Measurements from ENCODE around the gene ZNF12. TPM values are rescaled to one million over a fixed set of nuclear protein-coding genes. Genes with fewer than 3 reads are reported as not detected.
"Not testable (repeated sequence)": the region's sequence is repeated elsewhere in the genome, so short reads cannot be mapped to it uniquely, and the experiment has no call there.

ZNF12 gene
- total and polyA plus RNA-seq, 2 of the 8 experiments (the other 6 are each of a cell fraction or from before 2014, with no cell fraction given) = 6.7 to 16.2 TPM

GRCh38 chr7:6715898-6716297 is 9.2 kb upstream of the ZNF12 start:
- H2BK15ac ChIP-seq (ENCODE audit: low read length); H3K9ac ChIP-seq (replicated peaks in 1 of 4; ENCODE audit: extremely low read depth in 1 of 4, low read depth in 3 of 4, low read length in 3 of 4); H2BK120ac ChIP-seq (replicated peaks; ENCODE audit: low read depth, low read length); H4K20me1 ChIP-seq (replicated peaks in 1 of 2; ENCODE audit: control insufficient read depth in 1 of 2, insufficient read depth in 2 of 2, low read length in 2 of 2); H3K4me3 ChIP-seq (ENCODE audit: extremely low read depth in 1 of 4, insufficient read depth in 2 of 4, low read depth in 3 of 4, low read length in 4 of 4); DNase-seq (ENCODE audit: low read depth in 1 of 2, low spot score in 2 of 2); H4K5ac ChIP-seq (ENCODE audit: insufficient read length, low read depth, low read length); H3K27ac ChIP-seq (ENCODE audit: low read depth, low read length); H3K4ac ChIP-seq (replicated peaks; ENCODE audit: insufficient read length, low read depth, low read length); CTCF ChIA-PET (ENCODE audit: partially characterized antibody); H3K9me3 ChIP-seq (ENCODE audit: insufficient read depth in 2 of 2, low read depth in 1 of 2, low read length in 1 of 2); H3K79me1 ChIP-seq (ENCODE audit: low read depth, low read length); H3K18ac ChIP-seq (ENCODE audit: extremely low read depth, low read length); H3K56ac ChIP-seq (replicated peaks; ENCODE audit: insufficient read length, low read depth, low read length); H2BK5ac ChIP-seq (ENCODE audit: low read depth, low read length); H2BK20ac ChIP-seq (ENCODE audit: low read length); H3K14ac ChIP-seq (ENCODE audit: insufficient read length); H4K8ac ChIP-seq (ENCODE audit: extremely low read depth, insufficient read depth, low read length); H2AK5ac ChIP-seq (ENCODE audit: low read depth, low read length); H3K36me3 ChIP-seq (ENCODE audit: control insufficient read depth in 2 of 4, insufficient read depth in 4 of 4, low read length in 3 of 4); H3K79me2 ChIP-seq (ENCODE audit: control insufficient read depth in 1 of 2, insufficient read depth in 2 of 2, low read length in 2 of 2); H2BK12ac ChIP-seq (ENCODE audit: low read depth, low read length); FAIRE-seq; H3K23me2 ChIP-seq (ENCODE audit: low read depth, low read length); H2AFZ ChIP-seq (ENCODE audit: low read length); H3K27me3 ChIP-seq (replicated peaks in 1 of 4; ENCODE audit: control insufficient read depth in 3 of 4, extremely low read depth in 1 of 4, insufficient read depth in 3 of 4, low read length in 3 of 4); H4K91ac ChIP-seq (replicated peaks; ENCODE audit: insufficient read length, low read length); H3K23ac ChIP-seq (ENCODE audit: insufficient read length); H3K4me2 ChIP-seq (ENCODE audit: insufficient read depth in 1 of 2, low read depth in 2 of 2, low read length in 2 of 2); H3K4me1 ChIP-seq (replicated peaks in 1 of 4; ENCODE audit: control insufficient read depth in 3 of 4, insufficient read depth in 4 of 4, low read length in 3 of 4): not testable (repeated sequence)
- POLR2A ChIA-PET (ENCODE audit: partially characterized antibody) = interaction anchor here (1.3 kb wide), 1 partner anchor 15 kb away, joined by 3 read pairs; no protein-coding TSS in a partner anchor
- WGBS, 2 experiments (ENCODE audit: extremely low coverage in 1 of 2, insufficient coverage in 1 of 2, insufficient read length in 1 of 2, insufficient replicate concordance in 2 of 2, low coverage in 1 of 2, low lambda C conversion rate in 2 of 2, missing lambda C conversion rate in 1 of 2) = 86% methylated on average over 7 of the region's 9 CpGs; no CpG with 5 or more reads in 1 of the 2 experiments

Measured in H1 (cell line).